HEK293T (cell line): ENCODE measurements around the gene TCF19.

Experiments
- FOXA1 ChIP-seq: fragments of 450-650 bp; IDR thresholded peaks from 2 replicates; pipeline ENCODE4 v1.6.1; 2016; ENCODE audit warnings: mild to moderate bottlenecking
- SP1 ChIP-seq: fragments of 450-650 bp; IDR thresholded peaks from 2 replicates; pipeline ENCODE4 v1.6.1; 2017

DNA sequence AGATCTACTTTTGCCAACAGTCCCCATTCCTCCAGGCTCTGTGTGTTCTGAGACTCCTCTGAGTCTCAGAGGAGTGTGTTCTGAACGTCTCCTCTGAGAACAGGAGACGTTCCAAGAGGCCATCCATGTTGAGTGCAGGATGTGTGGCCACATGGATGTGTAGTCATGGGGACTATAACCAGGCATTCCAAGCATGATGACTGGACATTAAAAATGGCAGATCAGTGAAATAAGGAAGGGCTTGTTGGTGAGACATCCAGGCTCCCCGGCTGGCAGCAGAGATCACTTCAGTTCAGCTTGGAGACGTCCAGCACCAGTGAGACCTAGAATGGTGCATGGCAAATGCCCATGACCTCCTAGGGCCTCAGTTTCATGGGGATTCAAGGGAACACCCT, 46.4 kb downstream of the TCF19 start:
- TF ChIP-seq SP1, result no peak
- no peak for TF ChIP-seq FOXA1
